BE2C (cell line): Measurements from ENCODE around the gene GSG1L.

Experiments
- DNase-seq: peaks from one replicate; pipeline ENCODE4 v3.0.0-alpha.2; 2020
- H3K27me3 ChIP-seq: fragments of 250-450 bp; sonication (Bioruptor Pico); 2 replicates; pipeline ENCODE4 v1.5.1; 2020; ENCODE audit warnings: mild to moderate bottlenecking
- H3K36me3 ChIP-seq: fragments of 250-450 bp; sonication (Bioruptor Pico); 2 replicates; pipeline ENCODE4 v1.5.1; 2020; ENCODE audit warnings: mild to moderate bottlenecking
- H3K4me1 ChIP-seq: fragments of 250-450 bp; sonication (Bioruptor Pico); 2 replicates; pipeline ENCODE4 v1.5.1; 2020
- H3K4me3 ChIP-seq: 2 replicates; pipeline ENCODE4 v1.5.1; 2011; ENCODE audit warnings: low read depth, low read length
- H3K9me3 ChIP-seq: fragments of 250-450 bp; sonication (Bioruptor Pico); 2 replicates; pipeline ENCODE4 v1.5.1; 2020
- CTCF ChIP-seq: IDR thresholded peaks from 2 replicates; pipeline ENCODE4 v1.5.1; 2012; ENCODE audit warnings: mild to moderate bottlenecking, low read depth, low read length

Gene GSG1L

DNA sequence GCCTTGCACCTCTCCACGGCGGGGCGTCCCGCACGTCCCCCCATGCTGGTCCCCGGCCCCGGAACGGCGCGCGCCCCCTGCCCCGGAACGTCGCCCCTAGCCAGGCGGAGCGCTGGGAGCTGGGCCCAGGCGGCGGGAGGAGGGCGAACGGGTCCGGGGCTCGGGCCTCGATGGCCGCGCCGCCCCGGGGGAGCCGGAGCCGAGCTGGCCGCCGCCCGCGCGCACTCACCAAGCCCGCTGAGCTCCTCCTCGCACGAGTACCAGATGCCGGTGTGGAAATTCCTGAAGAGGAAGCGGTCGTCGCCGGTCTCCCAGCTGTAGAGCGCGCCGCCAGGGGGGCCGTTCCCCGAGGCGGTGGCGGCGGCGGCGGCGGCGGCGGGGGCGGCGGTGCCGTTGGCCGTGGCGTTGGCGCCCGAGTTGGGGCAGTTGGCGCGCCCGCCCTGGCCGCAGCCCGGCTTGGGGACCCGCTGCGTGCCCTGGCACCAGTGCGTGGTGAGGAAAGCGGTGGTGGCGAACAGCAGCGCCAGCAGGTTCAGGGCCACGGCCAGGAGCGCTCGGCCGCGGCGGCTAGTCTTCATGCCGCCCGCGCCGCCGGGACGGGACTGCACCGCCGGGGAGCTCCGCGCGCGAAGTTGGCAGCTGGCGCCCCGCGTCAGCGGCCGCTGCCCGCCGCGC, 530 bp downstream of the GSG1L start:
- Histone ChIP-seq H3K4me3 (no peak overlapping the region), H3K9me3 (no peaks in the 10 kb centered on the region), H3K36me3 (no peaks in the 10 kb centered on the region), H3K4me1 (no peaks in the 10 kb centered on the region), H3K27me3 (peaks cover 71% of the 10 kb centered on the region)
- no peak for TF ChIP-seq CTCF
- DNase-seq, result no peak

GRCh38 chr16:28062261-28062846, 1.2 kb downstream of the GSG1L start:
- H3K4me3 ChIP-seq, result no peak overlapping the region
- H3K27me3 ChIP-seq, result peaks cover 71% of the 10 kb centered on the region
- DNase-seq, result no peak
- H3K4me1 ChIP-seq, result no peaks in the 10 kb centered on the region
- TF ChIP-seq CTCF, result no peak
- H3K9me3 ChIP-seq, result no peaks in the 10 kb centered on the region
- no peaks in the 10 kb centered on the region for H3K36me3 ChIP-seq

GRCh38 chr16:28061352-28062101, 2.0 kb downstream of the GSG1L start:
- H3K36me3 ChIP-seq, result no peaks in the 10 kb centered on the region
- no peak for DNase-seq
- H3K9me3 ChIP-seq, result no peaks in the 10 kb centered on the region
- no peak for TF ChIP-seq CTCF
- H3K4me1 ChIP-seq, result no peaks in the 10 kb centered on the region
- H3K4me3 ChIP-seq, result no peak overlapping the region
- peaks cover 67% of the 10 kb centered on the region for H3K27me3 ChIP-seq

- Histone ChIP-seq H3K9me3 (no peaks in the 10 kb centered on the region), H3K4me3 (no peak overlapping the region), H3K36me3 (no peaks in the 10 kb centered on the region), H3K4me1 (no peaks in the 10 kb centered on the region), H3K27me3 (peaks cover 56% of the 10 kb centered on the region)
- TF ChIP-seq CTCF, result no peak
- no peak for DNase-seq
These were observed 3.5 kb downstream of the GSG1L start for GRCh38 chr16:28059841-28060575.

DNA sequence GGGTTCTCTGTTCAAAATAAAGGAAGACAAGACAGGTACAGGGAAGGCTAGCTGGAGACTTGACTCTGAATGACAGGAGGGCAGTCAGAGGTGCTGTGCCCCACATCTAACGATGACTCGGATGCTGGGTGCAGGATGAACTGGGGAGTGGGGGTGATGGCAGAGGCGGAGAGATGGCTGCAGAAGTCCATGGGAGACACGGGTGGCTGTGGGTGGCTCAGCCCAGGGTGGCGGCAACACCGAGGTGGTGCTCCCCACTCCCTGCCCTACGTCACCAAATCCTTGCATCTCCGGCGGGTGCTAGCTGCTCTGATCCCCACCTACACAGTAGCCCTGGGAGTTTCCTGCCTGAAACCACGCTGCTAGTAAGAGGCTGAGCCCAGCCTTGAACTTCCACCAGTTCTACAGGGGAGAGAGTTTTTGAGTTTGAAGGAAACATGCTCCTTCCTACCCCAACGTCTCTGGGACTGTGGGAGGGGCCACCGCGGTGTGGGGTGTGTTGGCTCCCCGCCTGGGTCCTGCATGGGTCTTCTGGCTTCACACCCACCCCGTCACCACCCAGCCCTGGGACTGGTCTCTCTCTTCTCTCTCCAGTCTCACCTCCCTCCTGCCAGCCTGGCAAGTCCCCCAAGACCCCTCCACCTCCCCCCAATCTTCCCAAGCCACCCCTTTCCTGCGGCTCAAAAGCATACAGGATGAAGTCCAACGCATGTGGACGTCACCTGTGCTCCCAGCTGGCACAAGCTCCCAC, 4.5 kb downstream of the GSG1L start:
- peaks cover 46% of the 10 kb centered on the region for H3K27me3 ChIP-seq

More for the DNA sequence above, 4.5 kb downstream of the GSG1L start:
- no peak for DNase-seq
- Histone ChIP-seq H3K9me3 (no peaks in the 10 kb centered on the region), H3K4me3 (no peak overlapping the region), H3K36me3 (no peaks in the 10 kb centered on the region), H3K4me1 (no peaks in the 10 kb centered on the region)
- TF ChIP-seq CTCF, result no peak
